HepG2 (cell line): ENCODE measurements around the gene CDR2L. TPM values are rescaled to one million over a fixed set of nuclear protein-coding genes. Genes with fewer than 3 reads are reported as not detected.

Experiments
- ATF2 ChIP-seq: sonication (generic); formaldehyde crosslinking; IDR thresholded peaks from 2 replicates; pipeline ENCODE4 v1.4.0; 2020; ENCODE audit warnings: missing genetic modification reagents
- ATF4 ChIP-seq, 2 experiments: fragments of 450-650 bp in 1 of 2; sonication (generic) in 1 of 2; formaldehyde crosslinking; IDR thresholded peaks; 2 replicates each; pipeline versions ENCODE4 v1.5.0 to v1.8.0; 2020 to 2022; ENCODE audit warnings: mild to moderate bottlenecking in 1 of 2, missing genetic modification reagents in 1 of 2
- BHLHE40 ChIP-seq: IDR thresholded peaks from 2 replicates; pipeline ENCODE4 v1.6.1; 2011; ENCODE audit warnings: low read length, improper control_type of control experiment
- DNMT3B ChIP-seq: conservative IDR thresholded peaks from 2 replicates; pipeline ENCODE4 v1.6.1; 2016; ENCODE audit warnings: missing biosample characterization, control low read depth
- FOSL1 ChIP-seq: sonication (generic); formaldehyde crosslinking; IDR thresholded peaks from 2 replicates; pipeline ENCODE4 v1.9.0; 2021; ENCODE audit warnings: missing genetic modification reagents, borderline replicate concordance
- MIER3 ChIP-seq: IDR thresholded peaks from 2 replicates; pipeline ENCODE4 v1.6.1; 2016; ENCODE audit warnings: missing compliant biosample characterization, borderline replicate concordance
- MTA1 ChIP-seq: sonication (generic); formaldehyde crosslinking; IDR thresholded peaks from 2 replicates; pipeline ENCODE4 v1.4.0; 2020; ENCODE audit warnings: missing genetic modification reagents, mild to moderate bottlenecking, borderline replicate concordance
- NR0B2 ChIP-seq: sonication (generic); formaldehyde crosslinking; IDR thresholded peaks from 2 replicates; pipeline ENCODE4 v1.4.0; 2020; ENCODE audit warnings: mild to moderate bottlenecking, missing genetic modification reagents
- SATB2 ChIP-seq: sonication (generic); formaldehyde crosslinking; IDR thresholded peaks from 2 replicates; pipeline ENCODE4 v1.5.0; 2020; ENCODE audit warnings: missing genetic modification reagents
- SNAPC5 ChIP-seq: sonication (generic); formaldehyde crosslinking; IDR thresholded peaks from 2 replicates; pipeline ENCODE4 v1.8.1; 2023; ENCODE audit warnings: mild to moderate bottlenecking, missing genetic modification reagents, borderline replicate concordance
- TGIF2 ChIP-seq: IDR thresholded peaks from 2 replicates; pipeline ENCODE4 v1.6.1; 2016; ENCODE audit warnings: control low read depth, missing compliant biosample characterization
- ZBTB2 ChIP-seq: sonication (generic); formaldehyde crosslinking; IDR thresholded peaks from 2 replicates; pipeline ENCODE4 v1.8.0; 2022; ENCODE audit warnings: low read depth, missing genetic modification reagents
- ZBTB20 ChIP-seq: sonication (generic); formaldehyde crosslinking; IDR thresholded peaks from 2 replicates; pipeline ENCODE4 v1.8.1; 2023; ENCODE audit warnings: missing genetic modification reagents, low read depth, mild to moderate bottlenecking, borderline replicate concordance
- ZBTB43 ChIP-seq: sonication (generic); formaldehyde crosslinking; conservative IDR thresholded peaks from 2 replicates; pipeline ENCODE4 v1.4.0; 2020; ENCODE audit warnings: missing genetic modification reagents
- ZNF562 ChIP-seq: sonication (generic); formaldehyde crosslinking; IDR thresholded peaks from 2 replicates; pipeline ENCODE4 v1.8.0; 2022; ENCODE audit warnings: missing genetic modification reagents, borderline replicate concordance
- ZNF619 ChIP-seq: sonication (generic); formaldehyde crosslinking; IDR thresholded peaks from 2 replicates; pipeline ENCODE4 v1.4.0; 2020; ENCODE audit warnings: mild to moderate bottlenecking, missing genetic modification reagents
- ZNF629 ChIP-seq: sonication (generic); formaldehyde crosslinking; conservative IDR thresholded peaks from 2 replicates; pipeline ENCODE4 v1.5.0; 2020; ENCODE audit warnings: missing genetic modification reagents
- ZNF704 ChIP-seq: sonication (generic); formaldehyde crosslinking; IDR thresholded peaks from 2 replicates; pipeline ENCODE4 v1.8.1; 2023; ENCODE audit warnings: mild to moderate bottlenecking, inconsistent platforms, moderate library complexity, missing genetic modification reagents, borderline replicate concordance
- ZNF749 ChIP-seq: sonication (generic); formaldehyde crosslinking; IDR thresholded peaks from 2 replicates; pipeline ENCODE4 v1.8.0; 2022; ENCODE audit warnings: mild to moderate bottlenecking, missing genetic modification reagents, moderate library complexity, borderline replicate concordance
- polyA plus RNA-seq, 8 experiments: library from polyadenylated mRNA; depleted of rRNA in 3 of 8; stranded (reverse) in 7 of 8; unstranded in 1 of 8; fragments of >200 nt; fragmentation: Illumina TruSeq in 4 of 8; extraction: Trizol in 4 of 8; gene quantifications; 2 replicates each; pipeline versions ENCODE4 v1.2.1 to v1.2.3, GENCODE V29; 2011 to 2016; ENCODE audit warnings: low read depth in 4 of 8, missing spikeins in 1 of 8, mixed read lengths in 1 of 8; ENCODE audit not compliant: insufficient read depth in 1 of 8
- total RNA-seq, 5 experiments: library from RNA; depleted of rRNA; stranded (reverse); fragments of >200 nt; fragmentation: Illumina TruSeq; extraction: Trizol; gene quantifications; 2 replicates each; pipeline ENCODE4 v1.2.3, GENCODE V29; 2016; ENCODE audit warnings: low read depth in 1 of 5

The CDR2L gene
- total and polyA plus RNA-seq, 2 of the 13 experiments (the other 11 are each of a cell fraction or from before 2014, with no cell fraction given) = 1.9 to 2.1 TPM

GRCh38 chr17:75012346-75013091 lies 25.1 kb downstream of the CDR2L start, which contains the start of gene MRPL58 (continued):
- TF ChIP-seq ATF4 (CRISPR knock-in tag; IDR thresholded peaks at IDR 0.05) = peak in 1 of 2 experiments; percentile 82; a peak in 2 of 4 replicates
- TF ChIP-seq ZBTB43 (CRISPR knock-in tag) = peak; percentile 86
- peak; percentile 59; the same call in 1 of the 2 replicates for TF ChIP-seq MIER3 (CRISPR knock-in tag)
- peak; percentile 96 for TF ChIP-seq ZBTB2 (CRISPR knock-in tag)
- peak; percentile 96 for TF ChIP-seq NR0B2 (CRISPR knock-in tag)
- TF ChIP-seq ZNF704 = peak; percentile 96
- TF ChIP-seq BHLHE40 = peak; percentile 57
- TF ChIP-seq ZNF749 (CRISPR knock-in tag) = peak; percentile 87; the same call in 1 of the 2 replicates
- no peak for TF ChIP-seq SNAPC5 (CRISPR knock-in tag)
- TF ChIP-seq ZNF619 (CRISPR knock-in tag) = peak; percentile 94; the same call in 1 of the 2 replicates
- no peak for TF ChIP-seq ZBTB20 (CRISPR knock-in tag)
- TF ChIP-seq TGIF2 (CRISPR knock-in tag) = peak; percentile 95
- no peak; the same call in 1 of the 2 replicates for TF ChIP-seq FOSL1 (CRISPR knock-in tag)
- no peak for TF ChIP-seq ZNF562
- TF ChIP-seq DNMT3B (CRISPR knock-in tag) = peak; percentile 93
- peak; percentile 97 for TF ChIP-seq ATF2 (CRISPR knock-in tag)
- TF ChIP-seq MTA1 (CRISPR knock-in tag) = peak; percentile 96
- TF ChIP-seq ZNF629 (CRISPR knock-in tag) = peak; percentile 30; the same call in 1 of the 2 replicates
- TF ChIP-seq SATB2 (CRISPR knock-in tag) = peak; percentile 84; the same call in 1 of the 2 replicates
